BJ (cell line): ENCODE results near the gene MRPS6. TPM values are rescaled to one million over a fixed set of nuclear protein-coding genes. Genes with fewer than 3 reads are reported as not detected.
A peak's percentile ranks its signal among the peaks of the same experiment; 100 is the strongest.

Experiments
- CTCF ChIA-PET: fragments of 350-600 bp; formaldehyde crosslinking; extraction: SDS; loops from one replicate; lab custom pipeline; 2021; ENCODE audit warnings: antibody characterized with exemption, inconsistent platforms; lab: Yijun Ruan, JAX
- POLR2A ChIA-PET: fragments of 300-600 bp; sonication (Branson Sonifier 250); formaldehyde crosslinking; extraction: SDS; loops from one replicate; lab custom pipeline; 2021; ENCODE audit warnings: antibody characterized with exemption; lab: Charles Lee
- DNase-seq: peaks from one replicate; pipeline ENCODE4 v3.0.0-alpha.2; 2011; ENCODE audit warnings: low read depth
- H3K27me3 ChIP-seq: 2 replicates; pipeline ENCODE4 v1.6.0; 2011; ENCODE audit warnings: low read length; ENCODE audit not compliant: control insufficient read depth, insufficient read depth
- H3K36me3 ChIP-seq: 2 replicates; pipeline ENCODE4 v1.5.1; 2011; ENCODE audit warnings: low read length; ENCODE audit not compliant: control insufficient read depth, insufficient read depth
- H3K4me3 ChIP-seq: 2 replicates; pipeline ENCODE4 v1.5.1; 2011; ENCODE audit warnings: low read depth, mild to moderate bottlenecking, control low read depth, low read length
- CTCF ChIP-seq: IDR thresholded peaks from 2 replicates; pipeline ENCODE4 v1.5.1; 2011; ENCODE audit warnings: low read depth, mild to moderate bottlenecking, control low read depth, inconsistent platforms, low read length, moderate library complexity; ENCODE audit not compliant: insufficient read depth
- polyA plus RNA-seq: library from polyadenylated mRNA; depleted of rRNA; stranded (reverse); fragments of >200 nt; gene quantifications from 2 replicates; pipeline ENCODE4 v1.2.3, GENCODE V29; 2011

MRPS6 gene
- polyA plus RNA-seq, 1 experiment, result 13.8 TPM

DNA sequence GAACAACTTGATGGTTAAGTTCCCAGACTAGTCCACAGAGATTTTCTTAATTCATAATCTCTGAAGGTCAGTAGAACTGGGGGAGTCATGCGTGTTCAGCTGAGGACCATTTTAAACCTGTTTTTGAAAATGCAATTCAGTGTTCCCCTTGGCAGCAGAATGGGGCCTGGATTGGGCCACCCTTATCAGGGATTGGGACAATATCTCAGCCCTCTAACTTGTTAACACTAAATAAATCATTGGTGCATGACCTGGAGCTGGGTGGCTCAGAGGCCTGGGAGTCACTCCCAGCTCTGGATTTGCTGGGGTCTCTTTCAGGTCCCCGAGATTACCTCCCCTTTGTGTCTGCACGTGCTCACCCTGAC is 55.3 kb downstream of the MRPS6 start:
- TF ChIP-seq CTCF, result no peak
- Histone ChIP-seq H3K4me3 (no peak overlapping the region), H3K36me3 (0 out of 2 replicates have a peak, but pooled peaks cover 1% of the 10 kb centered on the region), H3K27me3 (no peaks in the 10 kb centered on the region)
- ChIA-PET CTCF (interaction anchor here (0.7 to 2.0 kb wide), 11 partner anchors 8 to 222 kb away, joined by 3 to 11 read pairs (median 4); no protein-coding TSS in a partner anchor), POLR2A (no interaction called here)
- DNase-seq, result no peak

GRCh38 chr21:34129039-34129891 is 55.9 kb downstream of the MRPS6 start:
- TF ChIP-seq CTCF, result peak; percentile 71
- ChIA-PET CTCF (interaction anchor here (0.5 to 2.0 kb wide), 17 partner anchors 9 to 222 kb away, joined by 3 to 11 read pairs (median 4); no protein-coding TSS in a partner anchor), POLR2A (interaction anchor here (0.6 kb wide), 2 partner anchors 11 to 94 kb away, joined by 6 to 16 read pairs; no protein-coding TSS in a partner anchor)

DNA sequence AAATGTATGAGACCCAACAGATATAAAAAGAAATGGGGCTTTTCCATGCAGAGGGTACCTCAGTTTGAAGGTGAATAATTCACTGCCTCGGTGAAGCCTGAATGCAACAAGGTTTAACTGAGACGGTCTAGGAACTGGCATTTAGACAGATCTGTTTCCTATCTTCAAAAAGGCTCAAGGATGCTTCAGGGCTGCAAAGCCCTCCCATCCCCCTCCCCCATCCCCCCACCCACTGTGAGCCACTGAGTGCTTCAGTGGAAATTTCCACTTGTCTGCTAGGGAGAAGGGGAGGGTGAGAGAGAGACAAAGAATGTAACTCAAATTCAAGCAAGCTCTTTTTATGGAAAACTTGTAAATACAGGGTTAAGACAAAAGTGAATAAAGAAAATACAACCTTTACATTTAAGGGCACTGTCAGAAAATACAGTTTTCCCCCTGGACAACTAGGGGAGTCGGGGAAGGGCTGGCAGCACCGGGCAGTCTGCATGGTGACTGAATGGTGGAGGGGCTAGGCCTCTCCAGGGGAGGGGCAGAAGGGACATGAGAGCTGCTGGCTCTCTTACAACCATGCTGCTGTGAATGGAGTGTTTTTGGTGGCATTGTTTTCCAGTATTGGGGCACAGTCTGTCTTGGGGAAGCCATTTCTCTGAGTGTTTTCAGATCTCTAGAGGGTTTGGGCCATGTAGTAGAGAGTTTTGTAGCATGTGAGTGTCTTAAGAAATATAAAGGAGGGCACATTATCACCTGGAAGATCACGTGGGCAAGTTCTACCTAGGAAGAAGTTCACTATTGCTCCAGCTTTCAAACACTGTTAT is 56.7 kb downstream of the MRPS6 start:
- no peak overlapping the region for H3K4me3 ChIP-seq
- TF ChIP-seq CTCF, result no peak

More at GRCh38 chr21:34129039-34129891, 55.9 kb downstream of the MRPS6 start:
- Histone ChIP-seq H3K27me3 (no peaks in the 10 kb centered on the region), H3K36me3 (0 out of 2 replicates have a peak, but pooled peaks cover 1% of the 10 kb centered on the region), H3K4me3 (no peak overlapping the region)
- peak; percentile 59 for DNase-seq

GRCh38 chr21:34130716-34130985 is 57.3 kb downstream of the MRPS6 start:
- Histone ChIP-seq H3K4me3 (no peak overlapping the region), H3K36me3 (peaks cover 3% of the 10 kb centered on the region; the same call in 1 of the 2 replicates), H3K27me3 (no peaks in the 10 kb centered on the region)
- no peak for DNase-seq
- ChIA-PET CTCF (interaction anchor here (0.8 to 2.0 kb wide), 6 partner anchors 10 to 206 kb away, joined by 3 to 11 read pairs (median 4); no protein-coding TSS in a partner anchor), POLR2A (interaction anchor here (0.6 kb wide), 1 partner anchor 285 kb away, joined by 3 read pairs; no protein-coding TSS in a partner anchor)
- TF ChIP-seq CTCF, result no peak

More for the DNA sequence above, 56.7 kb downstream of the MRPS6 start:
- CTCF ChIA-PET, result interaction anchor here (0.8 to 2.0 kb wide), 12 partner anchors 9 to 218 kb away, joined by 3 to 11 read pairs (median 4); no protein-coding TSS in a partner anchor
- 0 out of 2 replicates have a peak, but pooled peaks cover 1% of the 10 kb centered on the region for H3K36me3 ChIP-seq
- H3K27me3 ChIP-seq, result no peaks in the 10 kb centered on the region
- POLR2A ChIA-PET, result interaction anchor here (0.6 kb wide), 2 partner anchors 95 to 284 kb away, joined by 3 to 16 read pairs; no protein-coding TSS in a partner anchor
- no peak for DNase-seq
